ENCODE measurements around the gene DPYSL5.

- no peak for TF ChIP-seq POLR2A (IDR thresholded peaks at IDR 0.05)
- TF ChIP-seq, protein P1, sequence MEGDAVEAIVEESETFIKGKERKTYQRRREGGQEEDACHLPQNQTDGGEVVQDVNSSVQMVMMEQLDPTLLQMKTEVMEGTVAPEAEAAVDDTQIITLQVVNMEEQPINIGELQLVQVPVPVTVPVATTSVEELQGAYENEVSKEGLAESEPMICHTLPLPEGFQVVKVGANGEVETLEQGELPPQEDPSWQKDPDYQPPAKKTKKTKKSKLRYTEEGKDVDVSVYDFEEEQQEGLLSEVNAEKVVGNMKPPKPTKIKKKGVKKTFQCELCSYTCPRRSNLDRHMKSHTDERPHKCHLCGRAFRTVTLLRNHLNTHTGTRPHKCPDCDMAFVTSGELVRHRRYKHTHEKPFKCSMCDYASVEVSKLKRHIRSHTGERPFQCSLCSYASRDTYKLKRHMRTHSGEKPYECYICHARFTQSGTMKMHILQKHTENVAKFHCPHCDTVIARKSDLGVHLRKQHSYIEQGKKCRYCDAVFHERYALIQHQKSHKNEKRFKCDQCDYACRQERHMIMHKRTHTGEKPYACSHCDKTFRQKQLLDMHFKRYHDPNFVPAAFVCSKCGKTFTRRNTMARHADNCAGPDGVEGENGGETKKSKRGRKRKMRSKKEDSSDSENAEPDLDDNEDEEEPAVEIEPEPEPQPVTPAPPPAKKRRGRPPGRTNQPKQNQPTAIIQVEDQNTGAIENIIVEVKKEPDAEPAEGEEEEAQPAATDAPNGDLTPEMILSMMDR (IDR thresholded peaks at IDR 0.05), result no peak
Measured at GRCh38 chr2:26864646-26865045, 16.7 kb downstream of the DPYSL5 start.

Measured in adrenal gland (tissue), 5 donors.